Measurements from ENCODE around the gene CLEC1B.
"Not testable (repeated sequence)": the region's sequence is repeated elsewhere in the genome, so short reads cannot be mapped to it uniquely, and the experiment has no call there.

Gene CLEC1B

GRCh38 chr12:9974731-9975130 lies 24.2 kb downstream of the CLEC1B start:
- DNase-seq = not testable (repeated sequence)

GRCh38 chr12:9973949-9974348 lies 25.0 kb downstream of the CLEC1B start:
- no peak for DNase-seq

- no peak for DNase-seq
Observed at GRCh38 chr12:9971181-9971580, 27.7 kb downstream of the CLEC1B start, which contains the start of gene CLEC12A. CLEC12A (plus strand) TSS chr12:9971409; CDS start chr12:9971597, 188 bp downstream.

- no peak for DNase-seq
Observed at GRCh38 chr12:9969673-9970072, 29.2 kb downstream of the CLEC1B start.

- DNase-seq = no peak
Observed at GRCh38 chr12:9961901-9962300, 37.0 kb downstream of the CLEC1B start.

- DNase-seq = no peak
Observed at GRCh38 chr12:9961106-9961505, 37.8 kb downstream of the CLEC1B start.

- no peak for DNase-seq
Observed at GRCh38 chr12:9960590-9960989, 38.3 kb downstream of the CLEC1B start.

GRCh38 chr12:9957834-9958233 lies 41.1 kb downstream of the CLEC1B start:
- no peak for DNase-seq

GRCh38 chr12:9952954-9953729 lies 45.8 kb downstream of the CLEC1B start:
- DNase-seq = not testable (repeated sequence)

- DNase-seq = no peak
Observed at GRCh38 chr12:9951026-9951675, 47.8 kb downstream of the CLEC1B start.

- DNase-seq = no peak
Observed at GRCh38 chr12:9948606-9949296, 50.2 kb downstream of the CLEC1B start.

GRCh38 chr12:9947674-9948073 lies 51.2 kb downstream of the CLEC1B start:
- no peak for DNase-seq

- no peak for DNase-seq
Observed at GRCh38 chr12:9944391-9944790, 54.5 kb downstream of the CLEC1B start.

GRCh38 chr12:9943240-9943639 lies 55.7 kb downstream of the CLEC1B start:
- no peak for DNase-seq

Data from fibroblast of skin of abdomen (primary cell).